Sigmoid colon (tissue), 7 donors: Measurements from ENCODE around the gene S100P. TPM values are rescaled to one million over a fixed set of nuclear protein-coding genes. Genes with fewer than 3 reads are reported as not detected.
A peak's percentile ranks its signal among the peaks of the same experiment; 100 is the strongest.

Experiments used
- DNase-seq: peaks from one replicate; pipeline ENCODE4 v3.0.0-alpha.2; 2019
- H3K27ac ChIP-seq, 4 donors: fragments of 200-600 bp; sonication (generic); one replicate each; pipeline ENCODE4 v1.5.1; 2016 to 2019; ENCODE audit warnings: mild to moderate bottlenecking in 1 of 4
- H3K27me3 ChIP-seq, 3 donors: fragments of 200-600 bp; sonication (generic); one replicate each; pipeline ENCODE4 v1.5.1; 2019; ENCODE audit warnings: mild to moderate bottlenecking in 1 of 3
- H3K36me3 ChIP-seq, 4 donors: fragments of 200-600 bp; sonication (generic); one replicate each; pipeline ENCODE4 v1.5.1; 2016 to 2019
- H3K4me1 ChIP-seq, 4 donors: fragments of 200-600 bp; sonication (generic); one replicate each; pipeline ENCODE4 v1.5.1; 2017 to 2019
- H3K4me3 ChIP-seq, 4 donors: fragments of 200-600 bp; sonication (generic); one replicate each; pipeline ENCODE4 v1.5.1; 2017 to 2019; ENCODE audit warnings: mild to moderate bottlenecking in 2 of 4, moderate library complexity in 1 of 4
- H3K9me3 ChIP-seq, 4 donors: fragments of 200-600 bp in 3 of 4; sonication (generic) in 3 of 4; one replicate each; pipeline versions ENCODE4 v1.5.1 to v1.6.1; 2013 to 2019
- CTCF ChIP-seq, 4 experiments: fragments of 450-650 bp in 3 of 4; fragments of 200-600 bp in 1 of 4; IDR thresholded peaks; one replicate each; pipeline ENCODE4 v1.5.1; 2016 to 2019; ENCODE audit warnings: antibody characterized with exemption in 4 of 4, mild to moderate bottlenecking in 3 of 4, moderate library complexity in 2 of 4
- EP300 ChIP-seq, 4 donors: sonication (generic); formaldehyde crosslinking; IDR thresholded peaks; one replicate each; pipeline ENCODE4 v1.6.1; 2017; ENCODE audit warnings: antibody characterized with exemption in 4 of 4
- POLR2A ChIP-seq, 2 donors: fragments of 450-650 bp; IDR thresholded peaks; one replicate each; pipeline ENCODE4 v1.6.1; 2016; ENCODE audit warnings: antibody characterized with exemption in 2 of 2, mild to moderate bottlenecking in 2 of 2, moderate library complexity in 2 of 2
- POLR2AphosphoS5 ChIP-seq, 4 donors: sonication (generic); formaldehyde crosslinking; IDR thresholded peaks; one replicate each; pipeline ENCODE4 v1.6.1; 2017; ENCODE audit warnings: antibody characterized with exemption in 4 of 4
- WGBS, 2 donors: extraction: QIAGEN DNeasy Blood & Tissue Kit; methylation state at CpG; one replicate each; pipeline ENCODE4 v1.1.7; 2013; 5-methylcytosine and 5-hydroxymethylcytosine counted together
- intact Hi-C: fragments of 100-400 bp; cut with DNase I; formaldehyde crosslinking; loops from one replicate; pipeline ENCODE4 v1.15.1; 2023
- polyA plus RNA-seq, 3 donors: library from polyadenylated mRNA; stranded (reverse); fragments of 200-250 nt; gene quantifications; one replicate each; pipeline ENCODE4 v1.2.3, GENCODE V29; 2013
- total RNA-seq, 4 donors: library from RNA; depleted of rRNA; stranded (reverse); fragments of >200 nt; gene quantifications; one replicate each; pipeline ENCODE4 v1.1.0, GENCODE V29; 2016
- donor health status: healthy with polysubstance abuse.
- donor health status: Bipolar disorder and iron deficiency.
- donor health status: healthy.

The S100P gene
- total and polyA plus RNA-seq, 7 donors, result 0.41 to 488 (median 253) TPM; not detected in 3

- Histone ChIP-seq H3K9me3 (no peaks in the 10 kb centered on the region), H3K4me3 (no peak overlapping the region), H3K36me3 (no peaks in the 10 kb centered on the region), H3K27me3 (no peaks in the 10 kb centered on the region), H3K27ac (no peak overlapping the region), H3K4me1 (peaks cover 0 to 11% (median 9%) of the 10 kb centered on the region in 4 donors)
- TF ChIP-seq POLR2A (IDR thresholded peaks at IDR 0.05) (no peak), POLR2AphosphoS5 (IDR thresholded peaks at IDR 0.05) (no peak), CTCF (IDR thresholded peaks at IDR 0.05) (no peak), EP300 (IDR thresholded peaks at IDR 0.05) (no peak)
- 92 to 93% methylated on average over 11 of the region's 11 CpGs for WGBS, 2 donors
- intact Hi-C loops, result no loop called here
- DNase-seq, result no peak
These were observed 9.0 kb upstream of the S100P start for GRCh38 chr4:6684656-6685055.

- Histone ChIP-seq H3K4me3 (no peak overlapping the region), H3K27me3 (no peaks in the 10 kb centered on the region), H3K27ac (no peak overlapping the region), H3K36me3 (no peaks in the 10 kb centered on the region), H3K9me3 (no peaks in the 10 kb centered on the region), H3K4me1 (peaks cover 0 to 11% (median 9%) of the 10 kb centered on the region in 4 donors)
- 67 to 82% methylated on average over 4 of the region's 4 CpGs for WGBS, 2 donors
- intact Hi-C loops, result no loop called here
- no peak for TF ChIP-seq EP300 (IDR thresholded peaks at IDR 0.05)
- no peak for TF ChIP-seq CTCF (IDR thresholded peaks at IDR 0.05)
- DNase-seq, result no peak
These were observed 7.4 kb upstream of the S100P start for GRCh38 chr4:6686104-6686787.

- intact Hi-C loops, result no loop called here
- H3K9me3 ChIP-seq, result no peaks in the 10 kb centered on the region
- 89% methylated on average over 24 of the region's 24 CpGs for WGBS, 2 donors
These were observed 5.5 kb upstream of the S100P start for GRCh38 chr4:6687947-6688878.

GRCh38 chr4:6688879-6689505 is 4.7 kb upstream of the S100P start:
- H3K27ac ChIP-seq, result peak overlapping the region in 3 of 4 donors; percentile 17 to 37 (median 31)
- no peak for TF ChIP-seq EP300 (IDR thresholded peaks at IDR 0.05)
- TF ChIP-seq POLR2A (IDR thresholded peaks at IDR 0.05), result no peak
- no peak for TF ChIP-seq POLR2AphosphoS5 (IDR thresholded peaks at IDR 0.05)
- no peak for TF ChIP-seq CTCF (IDR thresholded peaks at IDR 0.05)

More at GRCh38 chr4:6687947-6688878, 5.5 kb upstream of the S100P start:
- Histone ChIP-seq H3K4me3 (no peak overlapping the region), H3K36me3 (no peaks in the 10 kb centered on the region), H3K4me1 (peaks cover 0 to 11% (median 9%) of the 10 kb centered on the region in 4 donors), H3K27me3 (no peaks in the 10 kb centered on the region), H3K27ac (peak overlapping the region in 2 of 4 donors; percentile 17 to 31)
- TF ChIP-seq CTCF (IDR thresholded peaks at IDR 0.05), result no peak
- TF ChIP-seq POLR2A (IDR thresholded peaks at IDR 0.05), result no peak
- TF ChIP-seq POLR2AphosphoS5 (IDR thresholded peaks at IDR 0.05), result no peak
- no peak for DNase-seq

More at GRCh38 chr4:6688879-6689505, 4.7 kb upstream of the S100P start:
- peaks cover 0 to 11% (median 9%) of the 10 kb centered on the region in 4 donors for H3K4me1 ChIP-seq
- H3K9me3 ChIP-seq, result no peaks in the 10 kb centered on the region
- DNase-seq, result no peak
- intact Hi-C loops, result no loop called here
- 28 to 38% methylated on average over 23 of the region's 23 CpGs for WGBS, 2 donors
- H3K36me3 ChIP-seq, result no peaks in the 10 kb centered on the region
- no peaks in the 10 kb centered on the region for H3K27me3 ChIP-seq
- H3K4me3 ChIP-seq, result peak overlapping the region in 1 of 4 donors; percentile 5
